Esophagus squamous epithelium (tissue), 5 donors: ENCODE data around the gene PLEKHH1. TPM values are rescaled to one million over a fixed set of nuclear protein-coding genes. Genes with fewer than 3 reads are reported as not detected.

Source experiments
- DNase-seq: peaks from one replicate; lab custom pipeline; 2025; lab: John Stamatoyannopoulos, UW
- H3K27ac ChIP-seq, 4 donors: fragments of 200-600 bp; sonication (generic); one replicate each; pipeline ENCODE4 v1.5.1; 2016 to 2019; ENCODE audit warnings: mild to moderate bottlenecking in 1 of 4
- H3K27me3 ChIP-seq, 4 donors: fragments of 200-600 bp; sonication (generic); 1 replicate in 3 of 4; 2 replicates in 1 of 4; pipeline versions ENCODE4 v1.5.1 to v1.6.0; 2017 to 2021; ENCODE audit warnings: antibody characterized with exemption in 1 of 4
- H3K36me3 ChIP-seq, 3 donors: fragments of 200-600 bp; sonication (generic); one replicate each; pipeline ENCODE4 v1.5.1; 2016 to 2019
- H3K4me1 ChIP-seq, 3 donors: fragments of 200-600 bp; sonication (generic); one replicate each; pipeline ENCODE4 v1.5.1; 2017 to 2019
- H3K4me3 ChIP-seq, 4 donors: fragments of 200-600 bp; sonication (generic); 1 replicate in 3 of 4; 2 replicates in 1 of 4; pipeline ENCODE4 v1.5.1; 2016 to 2019; ENCODE audit warnings: mild to moderate bottlenecking in 2 of 4, moderate library complexity in 1 of 4
- H3K9me3 ChIP-seq, 3 donors: fragments of 200-600 bp; sonication (generic); one replicate each; pipeline ENCODE4 v1.5.1; 2016 to 2019
- CTCF ChIP-seq, 6 experiments: fragments of 450-650 bp in 4 of 6; fragments of 200-600 bp in 2 of 6; sonication (generic) in 2 of 6; IDR thresholded peaks; one replicate each; pipeline ENCODE4 v1.5.1; 2016 to 2019; ENCODE audit warnings: antibody characterized with exemption in 6 of 6, mild to moderate bottlenecking in 4 of 6, moderate library complexity in 4 of 6
- POLR2A ChIP-seq, 4 donors: fragments of 450-650 bp; IDR thresholded peaks; one replicate each; pipeline ENCODE4 v1.6.1; 2017; ENCODE audit warnings: antibody characterized with exemption in 4 of 4, mild to moderate bottlenecking in 4 of 4, moderate library complexity in 3 of 4
- WGBS, 2 donors: methylation state at CpG; one replicate each; pipeline ENCODE4 v1.1.5; 2018; 5-methylcytosine and 5-hydroxymethylcytosine counted together
- intact Hi-C: fragments of 100-400 bp; cut with DNase I; formaldehyde crosslinking; loops from one replicate; pipeline ENCODE4 v1.15.0; 2022
- small RNA-seq, 4 donors: library from RNA; depleted of rRNA; stranded (forward); fragments of <200 nt; gene quantifications; one replicate each; pipeline ENCODE3, GENCODE V24; 2016
- total RNA-seq, 4 donors: library from RNA; depleted of rRNA; stranded (reverse); fragments of >200 nt; gene quantifications; one replicate each; pipeline ENCODE4 v1.1.0, GENCODE V29; 2016
- donor health status: DM: yes; HTN: yes; CAD: no.

Gene PLEKHH1
- total RNA-seq, 4 donors from 2014 or later, result 4.1 to 7.9 (median 5.7) TPM

- H3K4me1 ChIP-seq, result no peaks in the 10 kb centered on the region
- no peaks in the 10 kb centered on the region for H3K36me3 ChIP-seq
- TF ChIP-seq CTCF (IDR thresholded peaks at IDR 0.05) (no peak), POLR2A (IDR thresholded peaks at IDR 0.05) (no peak)
- intact Hi-C loops, result no loop called here
- no peaks in the 10 kb centered on the region for H3K27me3 ChIP-seq
- H3K27ac ChIP-seq, result no peak overlapping the region
- no peak for DNase-seq
- 85 to 95% methylated on average over 3 of the region's 3 CpGs for WGBS, 2 donors
- H3K4me3 ChIP-seq, result no peak overlapping the region
- H3K9me3 ChIP-seq, result no peaks in the 10 kb centered on the region
Measured at GRCh38 chr14:67638642-67639041, 105.6 kb downstream of the PLEKHH1 start.

Small RNAs within 50 kb of the gene (small RNA-seq; reads per million reads assigned to genes)
- gene AL132640.3 (0 reads per million in 4 donors), gene RF00019 (0 reads per million in 4 donors)

Other genes starting within 250 kb of the PLEKHH1 start
- gene ATP6V1D, start 173.5 kb upstream of the PLEKHH1 start, total RNA-seq, result 100 to 1,000 TPM; 110 to 142 (median 129) TPM
- gene EIF2S1, start 173.0 kb upstream of the PLEKHH1 start, total RNA-seq, result 100 to 1,000 TPM in 3 of 4 donors, 10 to 100 TPM in 1; 55.8 to 153 (median 138) TPM
- 10 to 100 TPM in 2 of 4 donors, 1 to 10 TPM in 2; 7.6 to 19.9 (median 13.1) TPM for gene PLEK2, start 121.1 kb upstream of the PLEKHH1 start, total RNA-seq
- under 1 TPM; 0.30 to 0.76 (median 0.50) TPM for gene TMEM229B, start 44.6 kb upstream of the PLEKHH1 start, total RNA-seq
- gene PIGH, start 67.0 kb downstream of the PLEKHH1 start, total RNA-seq, result 10 to 100 TPM; 17.0 to 34.0 (median 21.0) TPM
- gene ARG2, start 86.6 kb downstream of the PLEKHH1 start, total RNA-seq, result 10 to 100 TPM in 3 of 4 donors, 1 to 10 TPM in 1; 7.1 to 50.6 (median 17.7) TPM
- 10 to 100 TPM; 41.3 to 57.7 (median 52.3) TPM for gene VTI1B, start 141.3 kb downstream of the PLEKHH1 start, total RNA-seq
- gene RDH11, start 162.5 kb downstream of the PLEKHH1 start, total RNA-seq, result 10 to 100 TPM; 35.6 to 74.6 (median 48.0) TPM
- 10 to 100 TPM in 3 of 4 donors, 1 to 10 TPM in 1; 4.0 to 35.3 (median 29.4) TPM for gene RDH12, start 168.6 kb downstream of the PLEKHH1 start, total RNA-seq